HEK293 (cell line): ENCODE results near the gene CFP.

Source experiments
- CTCF ChIA-PET: fragments of 350-600 bp; formaldehyde crosslinking; extraction: SDS; loops from one replicate; lab custom pipeline; 2021; ENCODE audit warnings: antibody characterized with exemption; lab: Yijun Ruan, JAX
- POLR2A ChIA-PET: fragments of 300-600 bp; formaldehyde crosslinking; extraction: SDS; loops from one replicate; lab custom pipeline; 2020; ENCODE audit warnings: antibody characterized with exemption, inconsistent platforms; lab: Yijun Ruan, JAX
- H3K27ac ChIP-seq: fragments of 200-500 bp; sonication (Bioruptor generic); 2 replicates; pipeline ENCODE4 v1.5.1; 2014; ENCODE audit warnings: low read depth, low read length, control low read depth, inconsistent platforms; ENCODE audit errors: extremely low read depth
- H3K36me3 ChIP-seq, 2 experiments: fragments of 200-500 bp in 1 of 2; sonication (Bioruptor generic) in 1 of 2; 1 replicate in 1 of 2; 2 replicates in 1 of 2; pipeline ENCODE4 v1.5.1; 2014 to 2017; ENCODE audit warnings: inconsistent platforms in 2 of 2, low read length in 2 of 2; ENCODE audit not compliant: control insufficient read depth in 2 of 2, insufficient read depth in 1 of 2
- H3K4me1 ChIP-seq: fragments of 200-500 bp; sonication (Bioruptor generic); 2 replicates; pipeline ENCODE4 v1.5.1; 2014; ENCODE audit warnings: mild to moderate bottlenecking, low read length, inconsistent platforms; ENCODE audit not compliant: control insufficient read depth, insufficient read depth
- H3K4me3 ChIP-seq: 2 replicates; pipeline ENCODE4 v1.5.1; 2011; ENCODE audit warnings: low read depth, mild to moderate bottlenecking, control low read depth, low read length, moderate library complexity
- H3K9me3 ChIP-seq: fragments of 200-500 bp; sonication (Bioruptor generic); 2 replicates; pipeline ENCODE4 v1.5.1; 2014; ENCODE audit warnings: low read depth, low read length, inconsistent platforms; ENCODE audit not compliant: control insufficient read depth, insufficient read depth
- ATF2 ChIP-seq: fragments of 450-650 bp; formaldehyde crosslinking; IDR thresholded peaks from 2 replicates; pipeline ENCODE4 v1.5.1; 2016; ENCODE audit warnings: missing biosample characterization, missing genetic modification characterization, low read depth
- HOXC10 ChIP-seq: sonication (generic); formaldehyde crosslinking; IDR thresholded peaks from 2 replicates; pipeline ENCODE4 v1.8.1; 2023; ENCODE audit warnings: mild to moderate bottlenecking, missing genetic modification reagents
- KLF1 ChIP-seq: fragments of 450-650 bp; formaldehyde crosslinking; IDR thresholded peaks from 2 replicates; pipeline ENCODE4 v1.5.1; 2016; ENCODE audit warnings: missing biosample characterization, missing genetic modification characterization
- RBAK ChIP-seq: fragments of 450-650 bp; formaldehyde crosslinking; IDR thresholded peaks from 2 replicates; pipeline ENCODE4 v1.5.1; 2016; ENCODE audit warnings: missing biosample characterization, missing genetic modification characterization
- SALL2 ChIP-seq: fragments of 450-650 bp; formaldehyde crosslinking; IDR thresholded peaks from 2 replicates; pipeline ENCODE4 v1.5.0; 2017; ENCODE audit warnings: missing biosample characterization, mild to moderate bottlenecking, missing genetic modification characterization, borderline replicate concordance
- SP3 ChIP-seq: fragments of 450-650 bp; formaldehyde crosslinking; IDR thresholded peaks from 2 replicates; pipeline ENCODE4 v1.5.1; 2016; ENCODE audit warnings: missing biosample characterization, missing genetic modification characterization
- ZBTB26 ChIP-seq: fragments of 450-650 bp; formaldehyde crosslinking; optimal IDR thresholded peaks from 2 replicates; pipeline ENCODE3; 2016; ENCODE audit warnings: missing biosample characterization, mild to moderate bottlenecking, missing genetic modification characterization
- ZEB2 ChIP-seq: fragments of 450-650 bp; formaldehyde crosslinking; IDR thresholded peaks from 2 replicates; pipeline ENCODE4 v1.5.1; 2016; ENCODE audit warnings: missing biosample characterization, missing genetic modification characterization
- ZFHX2 ChIP-seq: fragments of 450-650 bp; formaldehyde crosslinking; conservative IDR thresholded peaks from 2 replicates; pipeline ENCODE4 v1.5.1; 2016; ENCODE audit warnings: missing biosample characterization, missing genetic modification characterization
- ZNF23 ChIP-seq: fragments of 450-650 bp; formaldehyde crosslinking; IDR thresholded peaks from 2 replicates; pipeline ENCODE4 v1.5.1; 2016; ENCODE audit warnings: missing biosample characterization, missing genetic modification characterization, borderline replicate concordance
- ZNF324 ChIP-seq: fragments of 450-650 bp; formaldehyde crosslinking; IDR thresholded peaks from 2 replicates; pipeline ENCODE4 v1.5.1; 2016; ENCODE audit warnings: missing biosample characterization, missing genetic modification characterization
- ZNF366 ChIP-seq: fragments of 450-650 bp; formaldehyde crosslinking; conservative IDR thresholded peaks from 2 replicates; pipeline ENCODE4 v1.5.1; 2016; ENCODE audit warnings: missing biosample characterization, missing genetic modification characterization
- ZNF501 ChIP-seq: fragments of 450-650 bp; formaldehyde crosslinking; IDR thresholded peaks from 2 replicates; pipeline ENCODE4 v1.5.1; 2016; ENCODE audit warnings: missing biosample characterization, missing genetic modification characterization
- ZNF555 ChIP-seq: fragments of 450-650 bp; formaldehyde crosslinking; conservative IDR thresholded peaks from 2 replicates; pipeline ENCODE4 v1.5.1; 2017; ENCODE audit warnings: missing biosample characterization, mild to moderate bottlenecking, missing genetic modification characterization, inconsistent platforms
- ZNF621 ChIP-seq: fragments of 450-650 bp; formaldehyde crosslinking; IDR thresholded peaks from 2 replicates; pipeline ENCODE4 v1.5.1; 2017; ENCODE audit warnings: missing biosample characterization, missing genetic modification characterization
- ZNF626 ChIP-seq: fragments of 450-650 bp; sonication (Bioruptor Pico); formaldehyde crosslinking; IDR thresholded peaks from 2 replicates; pipeline ENCODE4 v1.5.1; 2018; ENCODE audit warnings: missing biosample characterization, missing genetic modification characterization, inconsistent platforms
- ZNF677 ChIP-seq: fragments of 450-650 bp; IDR thresholded peaks from 2 replicates; pipeline ENCODE4 v1.5.0; 2018; ENCODE audit warnings: missing biosample characterization, mild to moderate bottlenecking, missing genetic modification characterization, moderate library complexity
- ZNF768 ChIP-seq: fragments of 450-650 bp; formaldehyde crosslinking; IDR thresholded peaks from 2 replicates; pipeline ENCODE4 v1.5.1; 2018; ENCODE audit warnings: missing biosample characterization, mild to moderate bottlenecking, missing genetic modification characterization

The CFP gene

DNA sequence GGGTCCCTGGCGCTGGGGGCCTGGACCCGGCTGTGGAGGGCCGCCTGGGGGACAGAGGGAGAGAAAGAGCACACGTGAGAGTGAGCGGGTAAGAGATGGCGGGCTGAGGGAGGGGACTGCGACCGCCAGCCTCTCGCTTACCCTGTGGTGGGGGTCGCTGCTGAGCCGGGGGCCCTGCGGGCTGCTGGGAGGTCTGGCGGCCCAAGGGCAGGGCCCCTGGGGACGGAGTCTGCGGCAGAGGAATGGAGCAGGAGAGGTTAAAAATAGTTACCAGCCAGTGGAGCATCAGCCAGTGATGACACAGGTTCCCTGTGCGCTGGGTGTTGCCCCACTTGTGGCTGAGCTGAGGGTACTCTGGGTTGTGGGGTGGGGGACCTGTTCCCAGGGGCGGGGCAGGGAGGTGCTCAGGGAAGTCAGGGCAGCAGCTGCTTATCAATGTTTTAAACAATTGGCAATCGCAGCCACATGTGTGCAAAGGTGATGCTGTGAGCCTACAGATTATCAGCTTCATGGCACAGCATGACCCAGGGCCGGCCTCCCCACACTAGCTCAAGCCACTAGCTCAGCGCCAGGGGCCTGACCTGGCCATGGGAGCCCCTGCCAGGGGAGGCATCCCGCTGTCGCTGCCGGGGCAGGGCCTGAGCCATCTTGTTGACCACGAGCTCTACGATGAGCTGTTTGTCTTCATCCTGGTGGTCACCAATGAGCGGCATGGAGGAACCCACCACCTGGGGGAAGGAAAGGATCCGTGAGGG, 55.0 kb downstream of the CFP start:
- POLR2A ChIA-PET = interaction anchor here (0.9 kb wide), 1 partner anchor 19 kb away, joined by 6 read pairs; no protein-coding TSS in a partner anchor
- no peak overlapping the region for H3K27ac ChIP-seq
- TF ChIP-seq SALL2 (tag by site-specific recombination) (no peak), ZNF23 (tag by site-specific recombination) (no peak)
- H3K36me3 ChIP-seq = peaks cover 0 to 19% of the 10 kb centered on the region in 2 experiments; a peak in 1 of 3 replicates
- CTCF ChIA-PET = interaction anchor here (0.7 kb wide), 1 partner anchor 34 kb away, joined by 3 read pairs; no protein-coding TSS in a partner anchor
- no peaks in the 10 kb centered on the region for H3K9me3 ChIP-seq
- H3K4me1 ChIP-seq = no peaks in the 10 kb centered on the region
- no peak overlapping the region for H3K4me3 ChIP-seq

DNA sequence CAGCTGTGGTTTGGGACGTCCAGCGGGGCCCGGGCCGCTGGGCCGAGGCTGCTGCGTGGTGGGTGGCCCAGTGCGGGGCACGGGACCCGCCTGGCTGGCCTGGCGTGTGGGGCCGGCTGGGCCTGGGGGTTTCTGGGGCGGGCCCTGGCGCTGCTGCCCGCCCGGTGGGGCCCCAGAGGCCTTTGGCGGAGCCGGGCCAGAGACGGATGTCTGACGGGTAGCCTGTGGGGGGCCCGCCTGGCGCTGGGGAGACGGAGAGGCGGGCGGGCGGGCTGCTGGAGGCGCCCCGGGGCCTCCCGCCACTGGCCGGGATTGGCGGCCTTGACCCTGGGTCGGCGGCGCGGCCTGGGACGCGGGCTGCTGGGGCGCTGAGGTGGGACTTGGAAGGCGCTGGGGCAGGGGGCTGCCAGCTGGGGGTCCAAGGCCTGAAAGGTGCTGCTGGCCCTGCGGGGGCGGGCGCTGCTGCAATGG, 55.6 kb downstream of the CFP start:
- H3K36me3 ChIP-seq = peaks cover 0 to 25% of the 10 kb centered on the region in 2 experiments; a peak in 1 of 3 replicates
- H3K9me3 ChIP-seq = no peaks in the 10 kb centered on the region
- POLR2A ChIA-PET = interaction anchor here (1.5 kb wide), 1 partner anchor 18 kb away, joined by 4 read pairs; no protein-coding TSS in a partner anchor
- CTCF ChIA-PET = no interaction called here
- H3K4me1 ChIP-seq = no peaks in the 10 kb centered on the region
- no peak overlapping the region for H3K4me3 ChIP-seq
- H3K27ac ChIP-seq = no peak overlapping the region
- TF ChIP-seq ZNF501 (tag by site-specific recombination) = no peak
- no peak for TF ChIP-seq ZNF768 (tag by site-specific recombination)
- TF ChIP-seq SP3 = no peak
- TF ChIP-seq ZNF23 (tag by site-specific recombination) = no peak
- no peak for TF ChIP-seq ZNF621 (tag by site-specific recombination)
- no peak for TF ChIP-seq HOXC10 (CRISPR knock-in tag)
- TF ChIP-seq ZNF324 = no peak
- no peak for TF ChIP-seq KLF1 (tag by site-specific recombination)
- TF ChIP-seq ATF2 = no peak
- TF ChIP-seq ZEB2 (tag by site-specific recombination) = no peak
- TF ChIP-seq ZBTB26 (tag by site-specific recombination) = no peak
- no peak for TF ChIP-seq ZNF555 (tag by site-specific recombination)
- TF ChIP-seq ZNF677 = no peak
- TF ChIP-seq ZNF366 (tag by site-specific recombination) = no peak
- no peak for TF ChIP-seq RBAK (tag by site-specific recombination)
- no peak for TF ChIP-seq ZNF626 (tag by site-specific recombination)
- no peak for TF ChIP-seq ZFHX2 (tag by site-specific recombination)
